HepG2 (cell line): ENCODE data around the gene SLC66A3. TPM values are rescaled to one million over a fixed set of nuclear protein-coding genes. Genes with fewer than 3 reads are reported as not detected.

ENCODE experiments used
- ARID3A ChIP-seq: IDR thresholded peaks from 2 replicates; pipeline ENCODE4 v1.6.1; 2012; ENCODE audit warnings: low read depth, low read length, improper control_type of control experiment
- DZIP1 ChIP-seq: sonication (generic); formaldehyde crosslinking; IDR thresholded peaks from 2 replicates; pipeline ENCODE4 v1.5.0; 2020; ENCODE audit warnings: mild to moderate bottlenecking, missing genetic modification reagents
- FOXM1 ChIP-seq: sonication (generic); formaldehyde crosslinking; IDR thresholded peaks from 2 replicates; pipeline ENCODE4 v1.5.0; 2020; ENCODE audit warnings: missing genetic modification reagents
- KDM3A ChIP-seq: IDR thresholded peaks from 2 replicates; pipeline ENCODE4 v1.6.1; 2018; ENCODE audit warnings: low read depth, missing compliant biosample characterization
- LCORL ChIP-seq, 2 experiments: fragments of 450-650 bp in 1 of 2; sonication (generic) in 1 of 2; formaldehyde crosslinking in 1 of 2; IDR thresholded peaks; 2 replicates each; pipeline versions ENCODE4 v1.5.0 to v1.6.1; 2017 to 2020; ENCODE audit warnings: antibody characterized with exemption in 1 of 2, missing genetic modification reagents in 1 of 2
- SMYD3 ChIP-seq: sonication (generic); formaldehyde crosslinking; IDR thresholded peaks from 2 replicates; pipeline ENCODE4 v1.8.1; 2023; ENCODE audit warnings: mild to moderate bottlenecking, missing genetic modification reagents
- SNAPC2 ChIP-seq: sonication (generic); formaldehyde crosslinking; IDR thresholded peaks from 2 replicates; pipeline ENCODE4 v1.8.1; 2022; ENCODE audit warnings: mild to moderate bottlenecking, missing genetic modification reagents
- STAG1 ChIP-seq: sonication (generic); formaldehyde crosslinking; IDR thresholded peaks from 2 replicates; pipeline ENCODE4 v1.4.0; 2020; ENCODE audit warnings: missing genetic modification reagents
- ZBTB8A ChIP-seq: sonication (generic); formaldehyde crosslinking; IDR thresholded peaks from 2 replicates; pipeline ENCODE4 v1.4.0; 2020; ENCODE audit warnings: mild to moderate bottlenecking, low read depth, missing genetic modification reagents, borderline replicate concordance
- ZHX2 ChIP-seq, 2 experiments: sonication (generic) in 1 of 2; formaldehyde crosslinking in 1 of 2; IDR thresholded peaks; 2 replicates each; pipeline versions ENCODE4 v1.6.1 to v1.9.0; 2014 to 2022; ENCODE audit warnings: antibody characterized with exemption in 1 of 2, borderline replicate concordance in 1 of 2, inconsistent platforms in 1 of 2, low read depth in 1 of 2, missing genetic modification reagents in 1 of 2
- ZNF274 ChIP-seq: sonication (generic); formaldehyde crosslinking; IDR thresholded peaks from 2 replicates; pipeline ENCODE4 v1.5.1; 2020; ENCODE audit warnings: mild to moderate bottlenecking, missing genetic modification reagents
- ZNF770 ChIP-seq: sonication (generic); formaldehyde crosslinking; IDR thresholded peaks from 2 replicates; pipeline ENCODE4 v1.5.0; 2020; ENCODE audit warnings: mild to moderate bottlenecking, missing genetic modification reagents
- polyA plus RNA-seq, 8 experiments: library from polyadenylated mRNA; depleted of rRNA in 3 of 8; stranded (reverse) in 7 of 8; unstranded in 1 of 8; fragments of >200 nt; fragmentation: Illumina TruSeq in 4 of 8; extraction: Trizol in 4 of 8; gene quantifications; 2 replicates each; pipeline versions ENCODE4 v1.2.1 to v1.2.3, GENCODE V29; 2011 to 2016; ENCODE audit warnings: low read depth in 4 of 8, missing spikeins in 1 of 8, mixed read lengths in 1 of 8; ENCODE audit not compliant: insufficient read depth in 1 of 8
- total RNA-seq, 5 experiments: library from RNA; depleted of rRNA; stranded (reverse); fragments of >200 nt; fragmentation: Illumina TruSeq; extraction: Trizol; gene quantifications; 2 replicates each; pipeline ENCODE4 v1.2.3, GENCODE V29; 2016; ENCODE audit warnings: low read depth in 1 of 5
- TF ChIP-seq, protein P1 (sequence below): IDR thresholded peaks from 2 replicates; pipeline ENCODE4 v1.6.1; 2016

Gene SLC66A3
- total and polyA plus RNA-seq, 2 of the 13 experiments (the other 11 are each of a cell fraction or from before 2014, with no cell fraction given): 2.2 to 3.7 TPM

DNA sequence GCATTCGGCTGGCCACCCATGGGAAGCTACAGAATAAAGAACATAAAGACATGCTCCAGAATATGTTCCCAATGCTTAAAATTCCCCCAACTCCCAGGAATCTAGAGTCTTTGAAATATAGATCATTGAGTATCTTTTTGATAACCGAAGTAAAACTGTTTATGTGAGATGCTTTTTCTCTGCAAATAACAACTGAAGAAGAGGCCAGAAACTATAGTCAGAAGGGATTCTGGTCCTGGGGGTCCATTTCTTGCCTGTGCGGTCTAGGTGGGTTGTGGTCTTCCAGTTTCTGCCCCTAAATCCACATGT is 30.6 kb upstream of the SLC66A3 start (continued):
- TF ChIP-seq DZIP1 (CRISPR knock-in tag) (no peak), KDM3A (CRISPR knock-in tag) (0 out of 2 replicates have a peak, but pooled peaks have one; percentile 5), ZHX2 (IDR thresholded peaks at IDR 0.05; ENCODE audit: low read depth) (no peak), ZHX2 (CRISPR knock-in tag; IDR thresholded peaks at IDR 0.05; ENCODE audit: borderline replicate concordance) (no peak), SNAPC2 (CRISPR knock-in tag) (no peak), ZBTB8A (CRISPR knock-in tag) (no peak), ZNF770 (CRISPR knock-in tag) (0 out of 2 replicates have a peak, but pooled peaks have one; percentile 15), FOXM1 (CRISPR knock-in tag) (no peak), STAG1 (CRISPR knock-in tag) (no peak), SMYD3 (no peak), ARID3A (no peak), LCORL (IDR thresholded peaks at IDR 0.05) (no peak), LCORL (CRISPR knock-in tag; IDR thresholded peaks at IDR 0.05) (no peak), ZNF274 (CRISPR knock-in tag) (no peak)
- TF ChIP-seq, protein P1, sequence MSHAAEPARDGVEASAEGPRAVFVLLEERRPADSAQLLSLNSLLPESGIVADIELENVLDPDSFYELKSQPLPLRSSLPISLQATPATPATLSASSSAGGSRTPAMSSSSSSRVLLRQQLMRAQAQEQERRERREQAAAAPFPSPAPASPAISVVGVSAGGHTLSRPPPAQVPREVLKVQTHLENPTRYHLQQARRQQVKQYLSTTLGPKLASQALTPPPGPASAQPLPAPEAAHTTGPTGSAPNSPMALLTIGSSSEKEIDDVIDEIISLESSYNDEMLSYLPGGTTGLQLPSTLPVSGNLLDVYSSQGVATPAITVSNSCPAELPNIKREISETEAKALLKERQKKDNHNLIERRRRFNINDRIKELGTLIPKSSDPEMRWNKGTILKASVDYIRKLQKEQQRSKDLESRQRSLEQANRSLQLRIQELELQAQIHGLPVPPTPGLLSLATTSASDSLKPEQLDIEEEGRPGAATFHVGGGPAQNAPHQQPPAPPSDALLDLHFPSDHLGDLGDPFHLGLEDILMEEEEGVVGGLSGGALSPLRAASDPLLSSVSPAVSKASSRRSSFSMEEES (CRISPR knock-in tag): 0 out of 2 replicates have a peak, but pooled peaks have one; percentile 25
